Measurements from ENCODE around the gene RMC1. TPM values are rescaled to one million over a fixed set of nuclear protein-coding genes. Genes with fewer than 3 reads are reported as not detected.

RMC1 gene
- polyA plus RNA-seq, 1 experiment = 10.8 TPM

GRCh38 chr18:23539296-23539695 is 36.0 kb downstream of the RMC1 start:
- DNase-seq (ENCODE audit: low read depth) = no peak
- H3K4me3 ChIP-seq (ENCODE audit: low read depth, low read length) = no peak overlapping the region
- peaks cover 22% of the 10 kb centered on the region for H3K36me3 ChIP-seq (ENCODE audit: control insufficient read depth, insufficient read depth, low read length)
- TF ChIP-seq CTCF (IDR thresholded peaks at IDR 0.05; ENCODE audit: insufficient read depth, low read depth, low read length) = no peak
- ChIA-PET POLR2A (no interaction called here), CTCF (no interaction called here)
- no peaks in the 10 kb centered on the region for H3K27me3 ChIP-seq (ENCODE audit: control insufficient read depth, insufficient read depth, low read length)

- no peak for DNase-seq (ENCODE audit: low read depth)
- POLR2A ChIA-PET = no interaction called here
- Histone ChIP-seq H3K4me3 (ENCODE audit: low read depth, low read length) (no peak overlapping the region), H3K36me3 (ENCODE audit: control insufficient read depth, insufficient read depth, low read length) (peaks cover 21% of the 10 kb centered on the region), H3K27me3 (ENCODE audit: control insufficient read depth, insufficient read depth, low read length) (no peaks in the 10 kb centered on the region)
- CTCF ChIA-PET = interaction anchor here (0.9 to 1.7 kb wide), 4 partner anchors 11 to 163 kb away, joined by 3 to 5 read pairs (median 4); no protein-coding TSS in a partner anchor
- TF ChIP-seq CTCF (IDR thresholded peaks at IDR 0.05; ENCODE audit: insufficient read depth, low read depth, low read length) = no peak
Measured at GRCh38 chr18:23539911-23540525, 36.7 kb downstream of the RMC1 start.

GRCh38 chr18:23540867-23541266 is 37.6 kb downstream of the RMC1 start:
- Histone ChIP-seq H3K27me3 (ENCODE audit: control insufficient read depth, insufficient read depth, low read length) (no peaks in the 10 kb centered on the region), H3K36me3 (ENCODE audit: control insufficient read depth, insufficient read depth, low read length) (peaks cover 18% of the 10 kb centered on the region), H3K4me3 (ENCODE audit: low read depth, low read length) (no peak overlapping the region)
- no peak for TF ChIP-seq CTCF (IDR thresholded peaks at IDR 0.05; ENCODE audit: insufficient read depth, low read depth, low read length)
- CTCF ChIA-PET = interaction anchor here (0.9 to 1.7 kb wide), 4 partner anchors 12 to 162 kb away, joined by 3 to 5 read pairs (median 4); no protein-coding TSS in a partner anchor
- POLR2A ChIA-PET = no interaction called here
- DNase-seq (ENCODE audit: low read depth) = no peak

GRCh38 chr18:23541349-23542093 is 38.2 kb downstream of the RMC1 start:
- ChIA-PET CTCF (interaction anchor here (0.9 to 1.7 kb wide), 2 partner anchors 26 to 162 kb away, joined by 4 to 5 read pairs; no protein-coding TSS in a partner anchor), POLR2A (no interaction called here)
- Histone ChIP-seq H3K4me3 (ENCODE audit: low read depth, low read length) (no peak overlapping the region), H3K27me3 (ENCODE audit: control insufficient read depth, insufficient read depth, low read length) (no peaks in the 10 kb centered on the region), H3K36me3 (ENCODE audit: control insufficient read depth, insufficient read depth, low read length) (peaks cover 15% of the 10 kb centered on the region)
- TF ChIP-seq CTCF (IDR thresholded peaks at IDR 0.05; ENCODE audit: insufficient read depth, low read depth, low read length) = no peak
- DNase-seq (ENCODE audit: low read depth) = no peak

- TF ChIP-seq CTCF (IDR thresholded peaks at IDR 0.05; ENCODE audit: insufficient read depth, low read depth, low read length) = no peak
- DNase-seq (ENCODE audit: low read depth) = no peak
- Histone ChIP-seq H3K36me3 (ENCODE audit: control insufficient read depth, insufficient read depth, low read length) (peaks cover 15% of the 10 kb centered on the region), H3K27me3 (ENCODE audit: control insufficient read depth, insufficient read depth, low read length) (no peaks in the 10 kb centered on the region), H3K4me3 (ENCODE audit: low read depth, low read length) (no peak overlapping the region)
- ChIA-PET POLR2A (interaction anchor here (0.6 kb wide), 1 partner anchor 133 kb away, joined by 13 read pairs; no protein-coding TSS in a partner anchor), CTCF (no interaction called here)
Measured at GRCh38 chr18:23542461-23542860, 39.1 kb downstream of the RMC1 start.

All from BJ (cell line).